Cardiac muscle cell (in vitro differentiated cells and primary cell): ENCODE measurements around the gene ANKRD33B. TPM values are rescaled to one million over a fixed set of nuclear protein-coding genes. Genes with fewer than 3 reads are reported as not detected.

Experiments used
- DNase-seq, 2 donors: peaks; one replicate each; pipeline versions ENCODE4 v3.0.0 to v3.0.0-alpha.2; 2010 to 2017; ENCODE audit warnings: low read depth in 1 of 2, low spot score in 1 of 2
- H3K27ac ChIP-seq: fragments of 200-600 bp; sonication (generic); 2 replicates; pipeline ENCODE4 v1.5.1; 2016
- H3K27me3 ChIP-seq: fragments of 200-600 bp; sonication (generic); 2 replicates; pipeline ENCODE4 v1.6.0; 2016; ENCODE audit warnings: control low read depth
- H3K36me3 ChIP-seq: fragments of 200-600 bp; sonication (generic); 2 replicates; pipeline ENCODE4 v1.5.1; 2016; ENCODE audit warnings: control low read depth
- H3K4me1 ChIP-seq: fragments of 200-600 bp; sonication (generic); 2 replicates; pipeline ENCODE4 v1.8.1; 2017; ENCODE audit warnings: low read depth, mild to moderate bottlenecking, mixed run types
- H3K4me3 ChIP-seq: fragments of 200-600 bp; sonication (generic); 2 replicates; pipeline ENCODE4 v1.5.1; 2016; ENCODE audit warnings: mild to moderate bottlenecking
- H3K9me3 ChIP-seq: fragments of 200-600 bp; sonication (generic); 2 replicates; pipeline ENCODE4 v1.5.1; 2017; ENCODE audit warnings: low read depth, mild to moderate bottlenecking, control low read depth
- polyA plus RNA-seq: library from polyadenylated mRNA; unstranded; fragments of >200 nt; fragmentation: Nextera tagmentation; extraction: Ambion mirVana; gene quantifications from 2 replicates; pipeline ENCODE4 v1.2.1, GENCODE V29; 2016
- total RNA-seq: library from RNA; depleted of rRNA; stranded (reverse); fragments of >200 nt; gene quantifications from 2 replicates; pipeline ENCODE4 v1.2.3, GENCODE V29; 2016
- TF ChIP-seq, protein P1 (sequence below): IDR thresholded peaks from 2 replicates; pipeline ENCODE4 v1.5.1; 2012; ENCODE audit warnings: low read depth, mild to moderate bottlenecking, low read length

ANKRD33B gene
- total and polyA plus RNA-seq, 2 experiments from 2014 or later: 5.7 to 14.8 TPM

DNA sequence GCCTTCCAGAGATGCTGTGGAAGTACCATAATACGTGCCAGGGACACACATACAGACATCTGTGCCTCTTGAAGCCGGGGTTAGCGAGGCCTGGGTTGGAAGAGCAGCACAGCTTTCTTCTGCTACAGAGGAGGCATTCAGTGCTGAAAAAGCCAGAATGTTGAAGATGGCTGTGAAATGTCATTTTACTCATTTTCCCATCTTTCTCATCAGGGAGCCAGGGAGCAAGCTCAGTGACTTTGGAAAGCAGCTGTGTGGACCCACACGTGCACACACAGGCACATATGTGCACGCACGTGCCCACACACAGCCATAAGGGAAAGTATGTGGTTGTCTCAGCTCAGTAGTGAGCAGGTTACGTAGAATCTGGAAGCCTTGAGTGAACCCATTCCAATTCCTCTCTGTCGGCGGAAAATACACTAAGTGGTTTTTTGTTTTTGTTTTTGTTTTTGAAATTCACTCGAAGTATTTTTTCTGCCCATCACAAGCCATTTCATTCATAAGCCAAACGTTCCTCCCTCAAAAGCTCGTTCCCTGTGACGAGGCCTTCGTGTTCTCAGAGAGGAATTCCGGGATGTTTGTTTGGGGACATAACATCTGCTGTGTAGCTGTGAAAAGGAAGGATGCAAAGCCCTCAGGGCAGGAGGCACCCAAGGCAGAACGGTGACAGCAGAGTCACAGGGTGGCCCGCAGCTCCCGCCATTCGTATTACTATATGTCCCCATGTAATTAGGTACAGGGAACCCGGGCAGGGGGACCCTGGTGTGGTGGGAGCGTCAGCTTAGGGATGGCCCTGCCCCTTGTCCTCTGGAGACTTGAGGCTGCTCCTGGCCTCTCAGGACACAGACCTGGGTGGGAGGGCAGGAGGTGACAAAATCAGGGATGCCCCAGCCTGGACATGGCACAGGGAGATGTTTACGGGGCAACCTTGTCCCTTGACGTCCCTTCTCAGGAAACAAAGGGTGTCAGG, 29.0 kb upstream of the ANKRD33B start:
- peak overlapping the region; percentile 53 for H3K27ac ChIP-seq
- TF ChIP-seq, protein P1, sequence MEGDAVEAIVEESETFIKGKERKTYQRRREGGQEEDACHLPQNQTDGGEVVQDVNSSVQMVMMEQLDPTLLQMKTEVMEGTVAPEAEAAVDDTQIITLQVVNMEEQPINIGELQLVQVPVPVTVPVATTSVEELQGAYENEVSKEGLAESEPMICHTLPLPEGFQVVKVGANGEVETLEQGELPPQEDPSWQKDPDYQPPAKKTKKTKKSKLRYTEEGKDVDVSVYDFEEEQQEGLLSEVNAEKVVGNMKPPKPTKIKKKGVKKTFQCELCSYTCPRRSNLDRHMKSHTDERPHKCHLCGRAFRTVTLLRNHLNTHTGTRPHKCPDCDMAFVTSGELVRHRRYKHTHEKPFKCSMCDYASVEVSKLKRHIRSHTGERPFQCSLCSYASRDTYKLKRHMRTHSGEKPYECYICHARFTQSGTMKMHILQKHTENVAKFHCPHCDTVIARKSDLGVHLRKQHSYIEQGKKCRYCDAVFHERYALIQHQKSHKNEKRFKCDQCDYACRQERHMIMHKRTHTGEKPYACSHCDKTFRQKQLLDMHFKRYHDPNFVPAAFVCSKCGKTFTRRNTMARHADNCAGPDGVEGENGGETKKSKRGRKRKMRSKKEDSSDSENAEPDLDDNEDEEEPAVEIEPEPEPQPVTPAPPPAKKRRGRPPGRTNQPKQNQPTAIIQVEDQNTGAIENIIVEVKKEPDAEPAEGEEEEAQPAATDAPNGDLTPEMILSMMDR: no peak
- no peaks in the 10 kb centered on the region for H3K9me3 ChIP-seq
- DNase-seq: no peak
- no peaks in the 10 kb centered on the region for H3K27me3 ChIP-seq
- no peaks in the 10 kb centered on the region for H3K36me3 ChIP-seq
- H3K4me3 ChIP-seq: no peak overlapping the region
- peaks cover 34% of the 10 kb centered on the region for H3K4me1 ChIP-seq

DNA sequence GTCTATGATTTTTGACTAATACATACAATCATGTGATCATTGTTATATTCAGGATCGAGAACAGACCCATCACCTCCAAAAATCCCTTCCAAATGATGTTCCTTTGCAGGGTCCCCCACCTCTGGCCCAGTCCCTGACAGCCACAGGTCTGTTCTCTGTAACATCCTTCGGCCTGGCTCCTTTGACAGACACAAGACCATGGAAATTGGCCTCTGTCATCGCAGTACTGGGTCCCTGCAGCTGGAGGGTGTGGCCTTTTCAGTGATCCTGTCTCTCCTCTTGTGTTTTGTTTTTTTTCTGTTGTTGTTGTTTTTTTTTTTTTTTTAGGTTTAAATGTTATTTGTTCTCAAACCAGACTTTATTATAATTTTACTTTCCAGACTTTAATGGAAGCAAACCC, 27.4 kb upstream of the ANKRD33B start:
- peaks cover 34% of the 10 kb centered on the region for H3K4me1 ChIP-seq
- no peaks in the 10 kb centered on the region for H3K36me3 ChIP-seq
- DNase-seq: peak in 1 of 2 donors; percentile 38
- no peaks in the 10 kb centered on the region for H3K27me3 ChIP-seq
- no peaks in the 10 kb centered on the region for H3K9me3 ChIP-seq
- H3K27ac ChIP-seq: peak overlapping the region; percentile 68
- H3K4me3 ChIP-seq: no peak overlapping the region
- TF ChIP-seq, protein P1: no peak

DNA sequence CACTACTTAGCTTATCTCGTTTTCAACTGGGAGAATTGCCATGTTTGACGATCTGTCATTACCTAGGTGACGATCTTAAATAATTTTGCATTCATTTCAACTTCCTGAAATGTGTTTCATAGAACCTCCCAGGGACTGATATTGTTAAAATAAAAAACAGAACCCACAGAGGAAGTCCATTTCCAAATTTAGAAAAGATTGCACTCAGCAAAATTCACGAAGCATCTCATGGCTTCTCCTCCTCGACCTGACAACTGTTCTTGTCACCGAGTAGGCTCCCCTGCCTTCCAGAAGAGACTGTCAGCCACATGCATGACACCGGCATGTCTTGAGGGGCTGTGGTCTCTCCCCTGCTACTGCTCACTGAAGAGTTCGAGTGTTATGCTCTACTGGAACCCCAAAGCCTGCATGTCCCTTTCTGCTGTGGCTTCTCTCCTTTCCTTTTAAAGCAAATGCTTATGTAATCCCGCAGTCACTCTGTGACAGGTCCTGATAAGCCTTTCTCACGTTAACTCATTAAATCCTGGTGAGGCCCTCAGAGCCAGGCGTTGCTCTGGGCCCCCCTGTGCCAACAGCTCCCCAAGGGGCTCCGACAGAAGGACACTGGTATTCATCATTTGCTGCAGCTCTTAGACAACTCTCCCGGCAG, 26.8 kb upstream of the ANKRD33B start:
- Histone ChIP-seq H3K27me3 (no peaks in the 10 kb centered on the region), H3K9me3 (no peaks in the 10 kb centered on the region), H3K4me3 (no peak overlapping the region), H3K27ac (peak overlapping the region; percentile 68), H3K4me1 (peaks cover 34% of the 10 kb centered on the region), H3K36me3 (no peaks in the 10 kb centered on the region)
- TF ChIP-seq, protein P1: no peak
- peak; percentile 32 to 53 for DNase-seq

DNA sequence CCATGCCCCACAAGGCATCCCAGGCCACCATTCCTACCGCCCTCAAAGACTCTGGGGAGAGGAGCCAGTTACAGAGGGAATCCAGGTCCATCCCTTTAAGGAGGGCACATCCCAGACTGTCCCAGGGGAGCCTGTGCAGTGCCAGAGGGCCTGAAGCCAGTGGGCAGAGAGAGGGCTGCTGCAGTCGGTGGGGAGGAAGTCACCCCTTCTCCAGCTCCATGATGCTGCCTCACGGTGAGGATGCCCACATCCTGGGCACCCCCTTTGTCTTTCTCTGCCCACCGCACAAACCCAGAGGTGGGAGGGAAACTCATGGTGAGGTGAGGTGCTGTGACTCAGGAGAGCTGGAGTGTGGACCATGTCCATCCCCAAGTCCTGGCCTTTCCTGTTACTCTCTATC, 26.2 kb upstream of the ANKRD33B start:
- H3K27ac ChIP-seq: peak overlapping the region; percentile 68
- H3K27me3 ChIP-seq: no peaks in the 10 kb centered on the region
- H3K4me1 ChIP-seq: peaks cover 34% of the 10 kb centered on the region
- TF ChIP-seq, protein P1: no peak
- H3K9me3 ChIP-seq: no peaks in the 10 kb centered on the region
- no peaks in the 10 kb centered on the region for H3K36me3 ChIP-seq
- no peak overlapping the region for H3K4me3 ChIP-seq
- DNase-seq: no peak

DNA sequence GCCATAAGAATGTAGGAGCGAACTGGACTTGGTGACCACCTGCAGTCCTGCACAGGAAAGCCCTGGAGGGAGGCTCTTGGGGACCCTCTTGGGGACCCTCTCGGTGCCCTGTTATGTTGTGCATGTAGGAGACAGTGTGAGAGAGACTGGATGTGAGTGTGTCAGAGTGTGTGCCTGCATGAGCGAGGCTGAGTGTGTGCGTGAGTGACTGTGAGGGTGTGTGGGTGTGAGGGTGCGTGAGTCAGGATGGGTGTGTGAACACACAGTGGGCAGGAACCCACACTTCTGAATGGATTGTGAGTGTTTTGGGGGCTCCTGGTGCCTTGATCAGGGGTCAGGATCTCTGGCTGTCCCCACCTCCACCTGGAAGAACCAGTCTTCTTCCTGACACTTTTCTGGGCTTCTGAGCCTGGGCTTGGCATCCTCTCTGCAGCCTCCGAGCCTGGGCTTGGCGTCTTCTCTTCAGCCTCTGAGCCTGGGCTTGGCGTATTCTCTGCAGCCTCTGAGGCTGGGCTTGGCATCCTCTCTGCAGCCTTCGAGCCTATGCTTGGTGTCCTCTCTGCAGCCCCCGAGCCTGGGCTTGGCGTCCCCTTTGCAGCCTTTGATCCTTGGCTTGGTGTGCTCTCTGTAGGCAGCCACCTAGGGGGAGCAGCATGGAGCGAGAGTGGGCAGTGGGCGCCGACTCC, 25.6 kb upstream of the ANKRD33B start:
- TF ChIP-seq, protein P1: no peak
- no peak overlapping the region for H3K27ac ChIP-seq
- no peak overlapping the region for H3K4me3 ChIP-seq
- no peaks in the 10 kb centered on the region for H3K27me3 ChIP-seq
- no peak for DNase-seq
- no peaks in the 10 kb centered on the region for H3K9me3 ChIP-seq
- H3K36me3 ChIP-seq: no peaks in the 10 kb centered on the region
- peaks cover 29% of the 10 kb centered on the region for H3K4me1 ChIP-seq
